SW480 (cell line): ENCODE data around the gene NRIP1.

Experiments used
- DNase-seq: peaks from one replicate; pipeline ENCODE4 v3.0.0-alpha.2; 2016; ENCODE audit warnings: low spot score

Gene NRIP1

GRCh38 chr21:14916676-14917141, 148.1 kb downstream of the NRIP1 start:
- DNase-seq: no peak

- DNase-seq: no peak
Measured at GRCh38 chr21:14913638-14914037, 151.2 kb downstream of the NRIP1 start.

- DNase-seq: no peak
Measured at GRCh38 chr21:14911351-14911750, 153.4 kb downstream of the NRIP1 start.
